WI38 (cell line): ENCODE measurements around the gene FFAR1.

Experiments
- H3K4me3 ChIP-seq: 2 replicates; pipeline ENCODE4 v1.5.1; 2011; ENCODE audit warnings: low read depth, mild to moderate bottlenecking, control low read depth, low read length
- CTCF ChIP-seq: IDR thresholded peaks from 2 replicates; pipeline ENCODE4 v1.5.1; 2012; ENCODE audit warnings: low read depth, mild to moderate bottlenecking, control low read depth, low read length

The FFAR1 gene

DNA sequence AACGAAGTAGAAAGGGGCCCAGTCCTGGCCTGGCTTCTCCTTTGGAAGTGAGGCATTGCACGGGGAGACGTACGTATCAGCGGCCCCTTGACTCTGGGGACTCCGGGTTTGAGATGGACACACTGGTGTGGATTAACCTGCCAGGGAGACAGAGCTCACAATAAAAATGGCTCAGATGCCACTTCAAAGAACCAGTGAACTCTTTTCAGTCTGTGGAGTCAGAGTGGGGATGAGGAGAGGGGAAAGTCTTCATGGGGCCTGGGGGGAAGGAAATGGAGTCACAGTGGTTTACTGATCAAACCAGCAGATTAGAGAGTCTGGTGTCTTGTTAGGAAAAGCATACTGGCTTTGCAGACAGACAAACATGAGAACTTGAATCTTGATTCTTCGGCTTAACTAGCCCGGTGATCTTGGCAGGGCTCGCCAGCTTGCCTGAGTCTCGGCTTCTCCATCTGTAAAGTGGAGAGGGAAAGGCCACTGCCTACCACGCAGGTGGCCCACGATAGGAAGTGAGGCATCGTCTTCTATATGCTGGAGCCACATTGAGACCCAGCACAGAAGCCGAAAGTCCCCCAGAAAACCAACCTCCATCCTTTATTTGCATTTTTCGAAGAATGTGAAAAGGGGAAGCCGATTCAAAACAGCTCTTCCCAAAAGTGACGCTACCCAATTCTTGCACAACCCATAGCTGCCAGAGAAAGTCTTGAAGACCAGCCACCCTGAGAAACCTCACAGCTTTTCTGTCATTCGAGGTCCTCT, at the start of gene FFAR1:
Gene FFAR1, plus strand, starts transcription at position 732 of the 759 bp plus-strand sequence. CDS start 3,650 bp downstream, outside the sequence.
- no peak within 1 kb of the TSS for H3K4me3 ChIP-seq

DNA sequence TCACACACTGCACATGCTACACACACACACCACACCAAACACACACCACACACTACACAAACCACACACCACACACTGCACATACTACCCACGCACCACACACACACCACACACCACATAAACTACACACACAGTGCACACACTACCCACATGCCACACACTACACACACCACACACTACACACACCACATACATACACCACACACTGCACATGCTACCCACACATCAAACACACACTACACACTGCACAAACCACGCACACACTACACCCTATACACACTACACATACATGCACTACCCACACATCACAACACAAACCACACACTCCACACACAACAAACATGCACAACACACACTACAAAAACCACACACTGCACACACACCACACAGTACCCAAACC, 49.8 kb upstream of the FFAR1 start:
- no peak overlapping the region for H3K4me3 ChIP-seq
- no peak for TF ChIP-seq CTCF

More for the DNA sequence above, at the start of gene FFAR1:
- TF ChIP-seq CTCF, result no peak

DNA sequence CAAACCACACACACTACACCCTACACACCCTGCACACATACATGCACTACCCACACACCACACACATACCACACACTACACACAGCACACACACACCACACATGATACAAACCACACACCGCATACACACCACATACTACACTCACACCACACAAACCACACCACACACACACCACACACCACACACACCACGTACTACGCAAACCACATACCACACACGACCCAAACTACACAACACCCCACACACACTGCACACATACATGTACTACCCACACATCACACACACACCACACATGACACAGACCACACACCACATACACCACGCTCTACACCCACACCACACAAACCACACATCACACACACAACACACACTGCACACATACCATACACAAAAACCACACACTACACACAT, 49.1 kb upstream of the FFAR1 start:
- TF ChIP-seq CTCF, result no peak
- H3K4me3 ChIP-seq, result no peak overlapping the region

DNA sequence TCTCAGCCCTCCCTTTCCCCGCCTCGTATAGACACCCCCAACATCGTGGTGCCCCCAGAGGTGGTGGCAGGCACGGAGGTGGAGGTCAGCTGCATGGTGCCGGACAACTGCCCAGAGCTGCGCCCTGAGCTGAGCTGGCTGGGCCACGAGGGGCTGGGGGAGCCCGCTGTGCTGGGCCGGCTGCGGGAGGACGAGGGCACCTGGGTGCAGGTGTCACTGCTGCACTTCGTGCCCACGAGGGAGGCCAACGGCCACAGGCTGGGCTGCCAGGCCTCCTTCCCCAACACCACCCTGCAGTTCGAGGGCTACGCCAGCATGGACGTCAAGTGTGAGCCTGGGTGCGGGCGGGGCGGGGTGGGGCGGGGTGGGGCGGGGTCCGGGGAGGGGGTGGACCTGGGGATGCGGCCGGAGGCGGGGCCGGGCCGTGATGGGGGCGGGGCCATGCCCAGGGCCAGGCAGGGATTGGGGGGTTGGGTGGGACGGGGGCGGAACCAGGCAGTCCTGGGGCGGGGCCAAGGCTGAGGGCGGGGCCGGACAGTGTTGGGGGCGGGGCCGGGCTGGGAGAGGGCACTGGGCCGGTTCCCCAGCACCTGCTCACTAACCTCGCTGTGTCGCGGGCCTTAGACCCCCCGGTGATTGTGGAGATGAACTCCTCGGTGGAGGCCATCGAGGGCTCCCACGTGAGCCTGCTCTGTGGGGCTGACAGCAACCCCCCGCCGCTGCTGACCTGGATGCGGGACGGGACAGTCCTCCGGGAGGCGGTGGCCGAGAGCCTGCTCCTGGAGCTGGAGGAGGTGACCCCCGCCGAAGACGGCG, 48.0 kb upstream of the FFAR1 start:
- H3K4me3 ChIP-seq, result no peak overlapping the region
- TF ChIP-seq CTCF, result no peak

DNA sequence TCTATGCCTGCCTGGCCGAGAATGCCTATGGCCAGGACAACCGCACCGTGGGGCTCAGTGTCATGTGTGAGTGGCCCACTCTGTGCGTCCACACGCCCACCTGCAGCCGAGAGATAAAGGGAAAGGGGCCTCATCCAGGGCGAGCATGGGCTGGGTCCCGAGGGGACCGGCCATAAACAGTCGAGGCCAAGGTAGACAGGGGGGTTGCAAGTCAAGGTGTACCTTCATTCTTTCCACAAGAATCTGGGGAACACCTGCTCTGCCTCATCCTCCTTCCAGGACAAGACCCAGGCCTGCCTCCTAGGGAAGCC, 47.4 kb upstream of the FFAR1 start:
- H3K4me3 ChIP-seq, result no peak overlapping the region
- no peak for TF ChIP-seq CTCF

- no peak overlapping the region for H3K4me3 ChIP-seq
- no peak for TF ChIP-seq CTCF
These were observed 45.7 kb upstream of the FFAR1 start for GRCh38 chr19:35301961-35302360.

GRCh38 chr19:35302446-35302845, 45.3 kb upstream of the FFAR1 start:
- TF ChIP-seq CTCF, result no peak
- no peak overlapping the region for H3K4me3 ChIP-seq
